Body of pancreas (tissue), 4 donors: ENCODE results near the gene ANKS1A.

Experiments
- POLR2A ChIP-seq, 3 donors: fragments of 450-650 bp; IDR thresholded peaks; one replicate each; pipeline ENCODE4 v1.6.1; 2016; ENCODE audit warnings: antibody characterized with exemption in 3 of 3, mild to moderate bottlenecking in 2 of 3
- TF ChIP-seq, protein P1 (sequence below), 7 experiments: fragments of 450-650 bp in 4 of 7; fragments of 200-600 bp in 3 of 7; sonication (generic) in 3 of 7; IDR thresholded peaks; one replicate each; pipeline ENCODE4 v1.5.1; 2016 to 2019; ENCODE audit warnings: antibody characterized with exemption in 7 of 7

DNA sequence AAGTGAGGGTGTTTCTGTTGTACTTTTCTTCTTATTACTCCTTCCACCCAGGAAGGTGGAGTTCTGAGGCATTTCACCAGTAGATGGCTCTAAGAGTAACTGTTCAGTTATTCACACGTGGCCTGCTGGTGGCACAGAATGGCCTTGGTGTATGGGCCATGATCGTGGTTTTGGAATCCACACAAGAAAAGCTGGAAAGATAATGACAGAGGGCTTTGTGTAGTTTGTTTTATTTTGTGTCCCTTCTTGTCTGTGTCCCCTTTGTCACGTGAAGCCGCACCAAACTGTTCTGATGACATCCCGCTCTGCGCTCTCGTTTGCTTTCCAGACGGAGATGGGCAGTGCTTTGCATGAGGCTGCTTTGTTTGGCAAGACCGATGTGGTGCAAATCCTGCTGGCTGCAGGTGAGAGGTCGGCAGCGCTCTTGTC is 93.4 kb downstream of the ANKS1A start:
- TF ChIP-seq, protein P1, sequence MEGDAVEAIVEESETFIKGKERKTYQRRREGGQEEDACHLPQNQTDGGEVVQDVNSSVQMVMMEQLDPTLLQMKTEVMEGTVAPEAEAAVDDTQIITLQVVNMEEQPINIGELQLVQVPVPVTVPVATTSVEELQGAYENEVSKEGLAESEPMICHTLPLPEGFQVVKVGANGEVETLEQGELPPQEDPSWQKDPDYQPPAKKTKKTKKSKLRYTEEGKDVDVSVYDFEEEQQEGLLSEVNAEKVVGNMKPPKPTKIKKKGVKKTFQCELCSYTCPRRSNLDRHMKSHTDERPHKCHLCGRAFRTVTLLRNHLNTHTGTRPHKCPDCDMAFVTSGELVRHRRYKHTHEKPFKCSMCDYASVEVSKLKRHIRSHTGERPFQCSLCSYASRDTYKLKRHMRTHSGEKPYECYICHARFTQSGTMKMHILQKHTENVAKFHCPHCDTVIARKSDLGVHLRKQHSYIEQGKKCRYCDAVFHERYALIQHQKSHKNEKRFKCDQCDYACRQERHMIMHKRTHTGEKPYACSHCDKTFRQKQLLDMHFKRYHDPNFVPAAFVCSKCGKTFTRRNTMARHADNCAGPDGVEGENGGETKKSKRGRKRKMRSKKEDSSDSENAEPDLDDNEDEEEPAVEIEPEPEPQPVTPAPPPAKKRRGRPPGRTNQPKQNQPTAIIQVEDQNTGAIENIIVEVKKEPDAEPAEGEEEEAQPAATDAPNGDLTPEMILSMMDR (IDR thresholded peaks at IDR 0.05), result peak in 4 of 7 experiments; percentile 5 to 23 (median 14)
- no peak for TF ChIP-seq POLR2A (IDR thresholded peaks at IDR 0.05)
